Coronary artery (tissue), 2 donors: ENCODE measurements around the gene ADAMTSL4.

Experiments
- DNase-seq: peaks from one replicate; pipeline ENCODE4 v3.0.0-alpha.2; 2017; ENCODE audit warnings: low spot score
- H3K27ac ChIP-seq, 2 donors: fragments of 200-600 bp; sonication (generic); one replicate each; pipeline ENCODE4 v1.5.1; 2016 to 2019
- H3K4me3 ChIP-seq: fragments of 200-600 bp; sonication (generic); 2 replicates; pipeline ENCODE4 v1.5.1; 2016; ENCODE audit warnings: mild to moderate bottlenecking, moderate library complexity
- CTCF ChIP-seq: fragments of 200-600 bp; sonication (generic); IDR thresholded peaks from one replicate; pipeline ENCODE4 v1.5.1; 2019; ENCODE audit warnings: antibody characterized with exemption

The ADAMTSL4 gene

GRCh38 chr1:150512846-150513245 lies 36.4 kb upstream of the ADAMTSL4 start:
- no peak overlapping the region for H3K4me3 ChIP-seq
- no peak for DNase-seq

DNA sequence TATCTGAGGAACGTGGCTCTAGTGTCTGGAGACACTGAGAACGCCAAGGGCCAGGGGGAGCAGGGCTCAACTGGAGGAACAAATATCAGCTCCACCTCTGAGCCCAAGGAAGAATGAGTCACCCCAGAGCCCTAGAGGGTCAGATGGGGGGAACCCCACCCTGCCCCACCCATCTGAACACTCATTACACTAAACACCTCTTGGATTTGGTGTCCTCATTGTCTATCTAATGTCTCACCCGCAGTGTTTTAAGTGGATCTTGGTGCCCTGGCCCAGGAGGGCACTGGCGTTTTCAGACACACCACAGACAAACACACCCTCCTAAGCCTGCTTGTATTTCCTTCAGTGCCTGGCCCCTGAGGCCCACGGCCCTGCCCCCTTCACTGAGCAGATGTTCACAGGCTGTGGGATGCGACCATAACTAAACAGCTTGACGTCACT lies 35.8 kb upstream of the ADAMTSL4 start:
- Histone ChIP-seq H3K27ac (no peak overlapping the region), H3K4me3 (no peak overlapping the region)
- no peak for DNase-seq
- no peak for TF ChIP-seq CTCF

More at GRCh38 chr1:150512846-150513245, 36.4 kb upstream of the ADAMTSL4 start:
- no peak for TF ChIP-seq CTCF
- no peak overlapping the region for H3K27ac ChIP-seq

DNA sequence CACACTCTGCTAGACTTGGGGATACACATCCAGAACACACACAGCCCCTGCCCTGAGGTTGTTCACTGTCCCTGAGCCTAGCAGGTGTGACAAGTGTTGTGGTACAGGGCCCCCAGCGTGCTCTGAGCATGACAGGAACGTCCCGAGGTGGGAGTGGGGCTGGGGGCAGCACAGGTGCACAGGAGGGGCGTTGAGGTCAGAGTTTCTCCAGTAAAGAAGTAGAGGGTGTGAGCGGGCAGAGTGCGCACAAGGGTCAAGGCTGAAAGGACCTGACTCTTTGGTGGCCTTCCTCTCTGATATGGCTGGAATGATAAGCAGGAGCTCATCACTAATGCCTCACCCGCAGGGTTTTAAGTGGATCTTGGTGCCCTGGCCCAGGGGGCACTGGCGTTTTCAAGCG lies 34.9 kb upstream of the ADAMTSL4 start:
- TF ChIP-seq CTCF: no peak
- no peak overlapping the region for H3K4me3 ChIP-seq
- DNase-seq: no peak
- no peak overlapping the region for H3K27ac ChIP-seq

DNA sequence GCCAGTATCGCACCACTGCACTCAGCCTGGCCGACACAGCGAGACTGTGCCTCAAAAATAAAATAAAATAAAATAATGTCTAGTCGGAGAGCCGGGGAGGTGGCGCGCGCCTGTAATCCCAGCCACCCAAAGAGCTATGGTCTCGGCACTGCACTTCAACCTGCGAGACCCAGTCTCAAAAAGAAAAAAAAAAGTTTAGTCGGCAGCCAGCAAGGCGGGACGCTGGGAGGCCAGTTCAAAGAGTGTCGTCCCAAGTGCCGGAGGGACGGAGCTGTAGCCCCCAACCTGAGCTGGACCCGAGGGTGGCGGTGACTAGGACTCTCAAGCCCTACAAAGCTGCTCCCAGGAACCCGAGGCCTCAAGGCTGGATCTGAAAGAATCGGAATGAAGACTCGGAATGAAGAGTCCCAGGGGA lies 34.3 kb upstream of the ADAMTSL4 start:
- Histone ChIP-seq H3K4me3 (peak overlapping the region; percentile 83), H3K27ac (peak overlapping the region; percentile 78 to 92)
- DNase-seq: no peak
- TF ChIP-seq CTCF: no peak

- no peak for TF ChIP-seq CTCF
- H3K4me3 ChIP-seq: peak within 1 kb of the TSS; percentile 83
- peak; percentile 97 for DNase-seq
- peak within 1 kb of the TSS; percentile 78 to 92 for H3K27ac ChIP-seq
Measured at GRCh38 chr1:150515328-150516049, 33.7 kb upstream of the ADAMTSL4 start, which contains the start of gene FALEC. FALEC (plus strand) TSS chr1:150515752.

- DNase-seq: no peak
- no peak for TF ChIP-seq CTCF
- Histone ChIP-seq H3K4me3 (peak overlapping the region; percentile 83), H3K27ac (peak overlapping the region; percentile 78 to 92)
Measured at GRCh38 chr1:150516050-150516591, 33.1 kb upstream of the ADAMTSL4 start.

DNA sequence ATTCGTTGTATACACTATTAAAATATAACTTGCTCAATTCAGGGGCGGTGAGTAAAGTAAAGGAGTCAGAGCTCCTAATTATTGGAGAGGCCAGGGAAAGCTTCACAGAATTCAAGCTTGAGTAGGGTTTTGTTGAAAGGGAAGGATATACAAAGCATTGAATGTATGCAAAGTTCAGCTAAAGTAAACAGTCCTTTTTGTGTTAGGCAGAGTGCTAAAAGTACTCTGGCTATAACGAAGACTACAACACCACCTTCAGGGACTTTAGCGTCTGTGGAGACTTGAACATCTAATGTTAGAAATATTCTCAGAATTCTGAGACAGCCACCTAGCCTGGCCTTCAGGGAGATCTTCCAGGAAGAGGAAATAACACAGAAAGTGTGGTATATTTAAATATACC lies 32.6 kb upstream of the ADAMTSL4 start:
- H3K27ac ChIP-seq: peak overlapping the region; percentile 1 to 92
- H3K4me3 ChIP-seq: peak overlapping the region; percentile 83
- no peak for DNase-seq

More for the DNA sequence above, 32.6 kb upstream of the ADAMTSL4 start:
- no peak for TF ChIP-seq CTCF
